ENCODE measurements around the gene APAF1. TPM values are rescaled to one million over a fixed set of nuclear protein-coding genes. Genes with fewer than 3 reads are reported as not detected.

APAF1 gene
- total and polyA plus RNA-seq, 2 donors (not counting 1 experiment from before 2014, with no cell fraction given) = 9.1 to 36.9 TPM

- CTCF ChIA-PET = no interaction called here
- POLR2A ChIA-PET = no interaction called here
Observed at GRCh38 chr12:98730412-98730811, 85.3 kb downstream of the APAF1 start.

GRCh38 chr12:98733667-98734350 lies 88.7 kb downstream of the APAF1 start:
- ChIA-PET CTCF (no interaction called here), POLR2A (no interaction called here)
- H3K27ac Mint-ChIP-seq = no peak overlapping the region
- H2AFZ ChIP-seq (ENCODE audit: insufficient read depth, low read depth, low read length, poor library complexity, severe bottlenecking) = no peak overlapping the region
- peaks cover 1 to 37% of the 10 kb centered on the region in 2 experiments for H3K36me3 ChIP-seq (replicated peaks in 1 of 2; ENCODE audit: control extremely low read depth in 1 of 2, control insufficient read depth in 1 of 2, extremely low read depth in 1 of 2, insufficient read depth in 2 of 2, low read length in 1 of 2)
- no peaks in the 10 kb centered on the region for H3K79me2 ChIP-seq (ENCODE audit: control insufficient read depth, insufficient read depth, low read length)
- intact Hi-C loops (cut with micrococcal nuclease) = no loop called here
- no peak overlapping the region for H3K4me2 ChIP-seq (replicated peaks; ENCODE audit: low read depth, low read length, poor library complexity, severe bottlenecking)
- H3K4me3 Mint-ChIP-seq = no peak overlapping the region
- DNase-seq (no peak), ATAC-seq (ENCODE audit: low read depth) (no peak)
- no peak overlapping the region for H3K9ac ChIP-seq (ENCODE audit: low read length)
- H3K4me1 ChIP-seq (ENCODE audit: control insufficient read depth in 2 of 2, insufficient read depth in 2 of 2, low read length in 2 of 2) = no peaks in the 10 kb centered on the region
- TF ChIP-seq CTCF (IDR thresholded peaks at IDR 0.05) = no peak
- TF ChIP-seq EZH2 (IDR thresholded peaks at IDR 0.05; ENCODE audit: borderline replicate concordance, insufficient read depth, low read depth, low read length, poor library complexity, severe bottlenecking) = no peak
- H3K9me3 Mint-ChIP-seq (ENCODE audit: insufficient read depth) = no peaks in the 10 kb centered on the region
- no peak overlapping the region for H3K4me3 ChIP-seq (ENCODE audit: control extremely low read depth in 1 of 5, extremely low read depth in 1 of 5, insufficient read depth in 1 of 5, low read depth in 2 of 5, low read length in 4 of 5)
- no peak overlapping the region for H3K27ac ChIP-seq (ENCODE audit: low read length in 2 of 2)
- H3K27me3 Mint-ChIP-seq = no peaks in the 10 kb centered on the region
- H3K4me1 Mint-ChIP-seq = no peaks in the 10 kb centered on the region
- peaks cover 4% of the 10 kb centered on the region for H4K20me1 ChIP-seq (ENCODE audit: control insufficient read depth, insufficient read depth, low read length, poor library complexity, severe bottlenecking)
- H3K9me3 ChIP-seq (ENCODE audit: control extremely low read depth in 1 of 3, control insufficient read depth in 2 of 3, insufficient read depth in 1 of 3, low read length in 2 of 3) = no peaks in the 10 kb centered on the region
- no peaks in the 10 kb centered on the region for H3K27me3 ChIP-seq (replicated peaks in 1 of 4; ENCODE audit: control extremely low read depth in 1 of 4, control insufficient read depth in 3 of 4, insufficient read depth in 4 of 4, low read length in 3 of 4)

More at GRCh38 chr12:98730412-98730811, 85.3 kb downstream of the APAF1 start:
- no peaks in the 10 kb centered on the region for H3K9me3 ChIP-seq (ENCODE audit: control extremely low read depth in 1 of 3, control insufficient read depth in 2 of 3, insufficient read depth in 1 of 3, low read length in 2 of 3)
- no peak overlapping the region for H3K4me3 ChIP-seq (ENCODE audit: control extremely low read depth in 1 of 5, extremely low read depth in 1 of 5, insufficient read depth in 1 of 5, low read depth in 2 of 5, low read length in 4 of 5)
- no peaks in the 10 kb centered on the region for H3K27me3 ChIP-seq (replicated peaks in 1 of 4; ENCODE audit: control extremely low read depth in 1 of 4, control insufficient read depth in 3 of 4, insufficient read depth in 4 of 4, low read length in 3 of 4)
- Mint-ChIP-seq H3K9me3 (ENCODE audit: insufficient read depth) (no peaks in the 10 kb centered on the region), H3K4me3 (no peak overlapping the region), H3K4me1 (peaks cover 2% of the 10 kb centered on the region), H3K27me3 (no peaks in the 10 kb centered on the region), H3K27ac (no peak overlapping the region)
- peaks cover 4% of the 10 kb centered on the region for H4K20me1 ChIP-seq (ENCODE audit: control insufficient read depth, insufficient read depth, low read length, poor library complexity, severe bottlenecking)
- intact Hi-C loops (cut with micrococcal nuclease) = no loop called here
- no peaks in the 10 kb centered on the region for H3K4me1 ChIP-seq (ENCODE audit: control insufficient read depth in 2 of 2, insufficient read depth in 2 of 2, low read length in 2 of 2)
- DNase-seq = no peak
- H3K36me3 ChIP-seq (replicated peaks in 1 of 2; ENCODE audit: control extremely low read depth in 1 of 2, control insufficient read depth in 1 of 2, extremely low read depth in 1 of 2, insufficient read depth in 2 of 2, low read length in 1 of 2) = peaks cover 3 to 61% of the 10 kb centered on the region in 2 experiments
- H2AFZ ChIP-seq (ENCODE audit: insufficient read depth, low read depth, low read length, poor library complexity, severe bottlenecking) = no peak overlapping the region
- H3K9ac ChIP-seq (ENCODE audit: low read length) = no peak overlapping the region
- no peak overlapping the region for H3K4me2 ChIP-seq (replicated peaks; ENCODE audit: low read depth, low read length, poor library complexity, severe bottlenecking)
- no peaks in the 10 kb centered on the region for H3K79me2 ChIP-seq (ENCODE audit: control insufficient read depth, insufficient read depth, low read length)
- TF ChIP-seq CTCF (IDR thresholded peaks at IDR 0.05) = no peak
- no peak for TF ChIP-seq EZH2 (IDR thresholded peaks at IDR 0.05; ENCODE audit: borderline replicate concordance, insufficient read depth, low read depth, low read length, poor library complexity, severe bottlenecking)
- no peak overlapping the region for H3K27ac ChIP-seq (ENCODE audit: low read length in 2 of 2)
- ATAC-seq (ENCODE audit: low read depth) = no peak
